Right lobe of liver (tissue), 6 donors: Measurements from ENCODE around the gene SLAMF8. TPM values are rescaled to one million over a fixed set of nuclear protein-coding genes. Genes with fewer than 3 reads are reported as not detected.

ENCODE experiments used
- ATAC-seq, 4 donors: fragments of 200-7000 bp; cut with Tn5 transposase; one replicate each; pipeline ENCODE4 v1.9.1; 2020; ENCODE audit warnings: mild to moderate bottlenecking in 4 of 4, moderate library complexity in 4 of 4
- DNase-seq, 3 donors: peaks; one replicate each; pipeline ENCODE4 v3.0.0-alpha.2; 2020
- H3K27ac ChIP-seq, 3 donors: fragments of 200-600 bp; one replicate each; pipeline ENCODE4 v1.8.0; 2022
- H3K27me3 ChIP-seq, 2 donors: fragments of 200-600 bp; one replicate each; pipeline ENCODE4 v1.8.0; 2022
- H3K36me3 ChIP-seq, 4 donors: fragments of 200-600 bp; sonication (generic) in 1 of 4; one replicate each; pipeline versions ENCODE4 v1.5.1 to v1.8.0; 2017 to 2022; ENCODE audit warnings: control low read depth in 1 of 4
- H3K4me1 ChIP-seq, 4 donors: fragments of 200-600 bp; sonication (generic) in 1 of 4; one replicate each; pipeline versions ENCODE4 v1.5.1 to v1.8.0; 2017 to 2022; ENCODE audit warnings: control low read depth in 1 of 4
- H3K4me3 ChIP-seq, 3 donors: fragments of 200-600 bp; one replicate each; pipeline ENCODE4 v1.8.0; 2022
- H3K9me3 ChIP-seq, 4 donors: fragments of 200-600 bp; sonication (generic) in 1 of 4; one replicate each; pipeline versions ENCODE4 v1.5.1 to v1.8.0; 2017 to 2022; ENCODE audit warnings: control low read depth in 1 of 4
- CTCF ChIP-seq, 4 donors: fragments of 200-600 bp in 3 of 4; fragments of 450-650 bp in 1 of 4; IDR thresholded peaks; one replicate each; pipeline versions ENCODE4 v1.5.1 to v1.8.0; 2016 to 2022; ENCODE audit warnings: antibody characterized with exemption in 4 of 4, mild to moderate bottlenecking in 2 of 4
- POLR2A ChIP-seq: fragments of 450-650 bp; IDR thresholded peaks from one replicate; pipeline ENCODE4 v1.6.1; 2017; ENCODE audit warnings: antibody characterized with exemption, mild to moderate bottlenecking
- WGBS: methylation state at CpG from one replicate; pipeline ENCODE4 v1.1.6; 2018; ENCODE audit warnings: low coverage, low lambda C conversion rate; ENCODE audit not compliant: insufficient coverage; ENCODE audit errors: missing lambda C conversion rate; 5-methylcytosine and 5-hydroxymethylcytosine counted together
- intact Hi-C, 2 donors: fragments of 100-400 bp; cut with DNase I; formaldehyde crosslinking; loops; one replicate each; pipeline versions ENCODE4 v1.11.2 to v1.14.1; 2022
- total RNA-seq, 6 experiments: library from RNA; depleted of rRNA in 2 of 6; stranded (reverse); fragments of >200 nt in 2 of 6; fragmentation: NEBNext Ultra II Directional in 3 of 6; extraction: Animal tissue kit (Norgen Biotek cat#: 25700) in 3 of 6; gene quantifications; one replicate each; pipeline versions ENCODE4 v1.1.0 to v1.2.4, GENCODE V29; 2016 to 2023
- donor health status: DM: no; HTN: yes; CAD: no.
- donor health status: DM: no; HTN: no; CAD: no.
- donor health status: DM: no; HTN: no; CAD: no.
- donor health status: DM: no; HTN: yes; CAD: no.
- donor health status: DM: no; HTN: yes; CAD: no.

Gene SLAMF8
- total RNA-seq, 6 experiments from 2014 or later, result 0.33 to 5.7 (median 2.5) TPM

DNA sequence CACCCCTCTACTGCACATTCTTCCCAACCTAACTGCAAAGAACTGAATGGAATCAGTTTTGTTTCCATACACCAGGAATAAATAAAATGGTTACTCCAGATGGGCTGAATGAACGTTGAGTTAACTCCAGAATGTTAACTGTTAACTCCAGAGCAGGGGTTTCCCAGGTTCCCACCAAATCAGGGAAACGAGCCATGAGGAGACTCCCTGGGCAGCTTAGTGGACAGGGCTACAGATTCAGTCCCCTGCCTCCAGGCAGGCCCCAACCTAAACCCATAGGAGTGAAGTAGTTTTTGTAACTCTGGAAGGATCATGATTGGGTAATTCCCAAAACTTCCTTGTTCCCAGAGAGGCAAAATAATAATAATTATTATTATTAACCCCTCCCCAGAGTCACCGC lies 21.7 kb downstream of the SLAMF8 start:
- WGBS, result 63% methylated on average over 3 of the region's 3 CpGs
- H3K9me3 ChIP-seq, result no peaks in the 10 kb centered on the region
- no peaks in the 10 kb centered on the region for H3K27me3 ChIP-seq
- H3K36me3 ChIP-seq, result no peaks in the 10 kb centered on the region
- no peak overlapping the region for H3K27ac ChIP-seq
- TF ChIP-seq CTCF (IDR thresholded peaks at IDR 0.05) (no peak), POLR2A (no peak)
- no peak for DNase-seq
- ATAC-seq, result no peak
- intact Hi-C loops, result no loop called here
- no peak overlapping the region for H3K4me3 ChIP-seq
- no peaks in the 10 kb centered on the region for H3K4me1 ChIP-seq

GRCh38 chr1:159849626-159850366 lies 23.1 kb downstream of the SLAMF8 start:
- WGBS, result 44% methylated on average over 2 of the region's 2 CpGs
- H3K4me3 ChIP-seq, result no peak overlapping the region
- no peak for ATAC-seq
- DNase-seq, result no peak
- TF ChIP-seq CTCF (IDR thresholded peaks at IDR 0.05), result no peak
- TF ChIP-seq POLR2A, result no peak
- H3K27ac ChIP-seq, result no peak overlapping the region
- intact Hi-C loops, result no loop called here
- H3K36me3 ChIP-seq, result no peaks in the 10 kb centered on the region
- H3K27me3 ChIP-seq, result no peaks in the 10 kb centered on the region
- no peaks in the 10 kb centered on the region for H3K9me3 ChIP-seq
- no peaks in the 10 kb centered on the region for H3K4me1 ChIP-seq

- intact Hi-C loops, result no loop called here
- Histone ChIP-seq H3K27me3 (no peaks in the 10 kb centered on the region), H3K4me3 (no peak overlapping the region), H3K4me1 (no peaks in the 10 kb centered on the region), H3K9me3 (no peaks in the 10 kb centered on the region), H3K27ac (no peak overlapping the region), H3K36me3 (no peaks in the 10 kb centered on the region)
- ATAC-seq (no peak), DNase-seq (no peak)
- TF ChIP-seq POLR2A (no peak), CTCF (IDR thresholded peaks at IDR 0.05) (no peak)
- 70% methylated on average over 1 of the region's 1 CpG for WGBS
These were observed 24.7 kb downstream of the SLAMF8 start for GRCh38 chr1:159851407-159851806.

- TF ChIP-seq POLR2A, result no peak
- no peak for TF ChIP-seq CTCF (IDR thresholded peaks at IDR 0.05)
These were observed 26.9 kb downstream of the SLAMF8 start for GRCh38 chr1:159853417-159854115.

More at GRCh38 chr1:159853417-159854115, 26.9 kb downstream of the SLAMF8 start:
- Histone ChIP-seq H3K27me3 (no peaks in the 10 kb centered on the region), H3K36me3 (no peaks in the 10 kb centered on the region), H3K4me3 (peak overlapping the region in 2 of 3 donors; percentile 38 to 54), H3K4me1 (no peaks in the 10 kb centered on the region), H3K27ac (no peak overlapping the region), H3K9me3 (no peaks in the 10 kb centered on the region)
- ATAC-seq, result peak in 1 of 4 donors; percentile 7
- intact Hi-C loops, result no loop called here
- 24% methylated on average over 6 of the region's 6 CpGs for WGBS
- DNase-seq, result no peak
